Activated CD8-positive, alpha-beta T cell treated with anti-CD3 and anti-CD28 coated beads for 36 hours (primary cell): ENCODE data around the gene ATP5ME. TPM values are rescaled to one million over a fixed set of nuclear protein-coding genes. Genes with fewer than 3 reads are reported as not detected.
A peak's percentile ranks its signal among the peaks of the same experiment; 100 is the strongest.

Source experiments
- ATAC-seq: fragments of 200-7000 bp; cut with Tn5 transposase; one replicate; pipeline ENCODE4 v1.10.0; 2021; ENCODE audit warnings: mild to moderate bottlenecking, moderate library complexity
- CTCF ChIA-PET: fragments of 350-600 bp; sonication (Branson Sonifier 250); formaldehyde crosslinking; loops from one replicate; lab custom pipeline; 2021; ENCODE audit warnings: antibody characterized with exemption; lab: Charles Lee
- POLR2A ChIA-PET: fragments of 350-600 bp; sonication (Branson Sonifier 250); formaldehyde crosslinking; loops from one replicate; lab custom pipeline; 2021; ENCODE audit warnings: antibody characterized with exemption; lab: Charles Lee
- DNase-seq: peaks from one replicate; pipeline ENCODE4 v3.0.0-alpha.2; 2020
- H3K27ac Mint-ChIP-seq: one replicate; pipeline ENCODE4 v1.8.0; 2021; ENCODE audit warnings: mild to moderate bottlenecking, mixed read lengths
- H3K27me3 Mint-ChIP-seq: one replicate; pipeline ENCODE4 v1.8.0; 2021; ENCODE audit warnings: mixed read lengths
- H3K36me3 Mint-ChIP-seq: one replicate; pipeline ENCODE4 v1.8.0; 2021; ENCODE audit warnings: low read depth, mixed read lengths
- H3K4me1 Mint-ChIP-seq: one replicate; pipeline ENCODE4 v1.8.0; 2021; ENCODE audit warnings: low read depth, mixed read lengths
- H3K4me3 Mint-ChIP-seq: one replicate; pipeline ENCODE4 v1.8.0; 2021; ENCODE audit warnings: mild to moderate bottlenecking, moderate library complexity, mixed read lengths
- H3K9me3 Mint-ChIP-seq: one replicate; pipeline ENCODE4 v1.8.0; 2021; ENCODE audit warnings: mixed read lengths
- CTCF ChIP-seq: fragments of 200-600 bp; IDR thresholded peaks from one replicate; pipeline ENCODE4 v1.8.0; 2022; ENCODE audit warnings: antibody characterized with exemption, mild to moderate bottlenecking
- intact Hi-C: fragments of 100-400 bp; cut with micrococcal nuclease; formaldehyde crosslinking; loops from one replicate; pipeline ENCODE4 v1.10.0; 2022
- total RNA-seq, 2 experiments: library from RNA; stranded (reverse); gene quantifications; one replicate each; pipeline ENCODE4 v1.2.3, GENCODE V29; 2021

ATP5ME gene
- total RNA-seq, 2 experiments from 2014 or later = 221 to 234 TPM

GRCh38 chr4:689723-690122, 15.6 kb upstream of the ATP5ME start:
- Mint-ChIP-seq H3K9me3 (no peaks in the 10 kb centered on the region), H3K4me3 (no peak overlapping the region), H3K27me3 (peaks cover 12% of the 10 kb centered on the region), H3K4me1 (no peaks in the 10 kb centered on the region), H3K27ac (no peak overlapping the region), H3K36me3 (no peaks in the 10 kb centered on the region)
- ChIA-PET CTCF (interaction anchor here (0.9 kb wide), 1 partner anchor 41 kb away, joined by 3 read pairs; no protein-coding TSS in a partner anchor), POLR2A (no interaction called here)
- ATAC-seq = no peak
- no peak for TF ChIP-seq CTCF
- intact Hi-C loops = no loop called here
- no peak for DNase-seq

GRCh38 chr4:688854-689681, 15.0 kb upstream of the ATP5ME start, which contains the start of gene SLC49A3:
SLC49A3 (minus strand) TSS chr4:689151; CDS start chr4:689127, 24 bp downstream.
- intact Hi-C loops = no loop called here
- ATAC-seq (peak; percentile 37), DNase-seq (no peak)
- no peaks in the 10 kb centered on the region for H3K4me1 Mint-ChIP-seq
- no peak within 1 kb of the TSS for H3K4me3 Mint-ChIP-seq
- H3K36me3 Mint-ChIP-seq = no peaks in the 10 kb centered on the region
- peaks cover 12% of the 10 kb centered on the region for H3K27me3 Mint-ChIP-seq
- H3K27ac Mint-ChIP-seq = no peak within 1 kb of the TSS
- H3K9me3 Mint-ChIP-seq = no peaks in the 10 kb centered on the region
- TF ChIP-seq CTCF = no peak
- ChIA-PET CTCF (no interaction called here), POLR2A (no interaction called here)

- Mint-ChIP-seq H3K4me3 (no peak overlapping the region), H3K36me3 (no peaks in the 10 kb centered on the region)
- peak; percentile 12 for ATAC-seq
These were observed 14.1 kb upstream of the ATP5ME start for GRCh38 chr4:687971-688853.

GRCh38 chr4:687048-687970, 13.2 kb upstream of the ATP5ME start:
- Mint-ChIP-seq H3K4me1 (no peaks in the 10 kb centered on the region), H3K27ac (no peak overlapping the region), H3K9me3 (no peaks in the 10 kb centered on the region), H3K27me3 (peaks cover 12% of the 10 kb centered on the region), H3K4me3 (no peak overlapping the region), H3K36me3 (no peaks in the 10 kb centered on the region)
- DNase-seq = no peak
- ATAC-seq = no peak
- intact Hi-C loops = no loop called here
- CTCF ChIA-PET = no interaction called here
- TF ChIP-seq CTCF = no peak
- POLR2A ChIA-PET = interaction anchor here (1.3 to 1.6 kb wide), 2 partner anchors 12 to 17 kb away, joined by 3 to 6 read pairs; no protein-coding TSS in a partner anchor

More at GRCh38 chr4:687971-688853, 14.1 kb upstream of the ATP5ME start:
- Mint-ChIP-seq H3K27me3 (peaks cover 12% of the 10 kb centered on the region), H3K4me1 (no peaks in the 10 kb centered on the region), H3K9me3 (no peaks in the 10 kb centered on the region), H3K27ac (no peak overlapping the region)
- DNase-seq = no peak
- ChIA-PET CTCF (no interaction called here), POLR2A (interaction anchor here (1.3 kb wide), 1 partner anchor 16 kb away, joined by 3 read pairs; no protein-coding TSS in a partner anchor)
- TF ChIP-seq CTCF = no peak
- intact Hi-C loops = no loop called here
